Islet of Langerhans (tissue), 1 donor: ENCODE data around the gene NFATC3.

ENCODE experiments used
- FAIRE-seq: peaks from one replicate; lab custom pipeline; 2011; peaks lifted over from hg19 to GRCh38; lab: Jason Lieb, UNC

The NFATC3 gene

GRCh38 chr16:68276223-68276622 is 191.1 kb downstream of the NFATC3 start:
- no peak for FAIRE-seq
